Measurements from ENCODE around the gene SLC16A8.
A peak's percentile ranks its signal among the peaks of the same experiment; 100 is the strongest.

DNA sequence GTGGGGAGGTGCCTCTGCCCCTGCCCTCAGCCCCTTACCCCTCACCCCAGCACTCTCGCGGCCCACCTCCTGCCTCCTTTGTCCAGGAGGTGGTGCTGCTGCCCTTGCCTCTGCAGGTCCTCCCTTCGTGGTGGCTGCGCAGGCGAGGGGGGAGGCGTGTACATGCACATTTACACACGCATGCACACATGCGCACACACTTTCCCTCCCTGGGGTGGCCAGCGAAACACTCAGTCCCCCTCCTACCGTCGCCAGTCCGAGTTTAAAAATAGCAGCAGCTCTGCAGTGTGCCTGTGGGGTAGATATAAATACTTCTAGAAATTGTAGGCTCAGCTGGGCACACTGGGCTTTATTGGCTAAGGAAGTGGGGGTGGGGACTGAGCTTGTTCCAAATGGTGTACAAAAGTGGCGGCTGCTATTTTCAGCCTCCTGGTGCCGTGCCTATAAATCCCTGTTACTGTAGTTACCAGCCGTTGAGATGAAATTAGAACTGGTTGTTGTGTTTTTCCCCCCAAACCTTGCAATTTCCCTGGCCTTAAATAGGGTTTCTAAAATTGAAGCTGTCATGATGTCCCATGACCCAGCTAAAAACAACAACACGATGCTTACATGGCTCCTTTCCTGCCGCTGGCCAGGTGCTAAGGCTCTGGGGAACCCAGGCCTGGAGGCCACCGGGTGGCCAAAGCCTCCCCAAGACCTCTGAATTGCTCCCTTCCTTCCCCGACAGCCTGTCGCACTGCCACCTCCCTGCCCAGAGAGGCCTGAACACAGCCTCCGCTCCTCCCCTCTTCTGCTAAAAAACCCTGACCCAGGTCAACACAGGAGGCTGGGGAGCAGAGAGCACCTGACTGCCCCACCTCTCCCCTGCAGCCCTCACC, 14.4 kb downstream of the SLC16A8 start:
- TF ChIP-seq, protein P1, sequence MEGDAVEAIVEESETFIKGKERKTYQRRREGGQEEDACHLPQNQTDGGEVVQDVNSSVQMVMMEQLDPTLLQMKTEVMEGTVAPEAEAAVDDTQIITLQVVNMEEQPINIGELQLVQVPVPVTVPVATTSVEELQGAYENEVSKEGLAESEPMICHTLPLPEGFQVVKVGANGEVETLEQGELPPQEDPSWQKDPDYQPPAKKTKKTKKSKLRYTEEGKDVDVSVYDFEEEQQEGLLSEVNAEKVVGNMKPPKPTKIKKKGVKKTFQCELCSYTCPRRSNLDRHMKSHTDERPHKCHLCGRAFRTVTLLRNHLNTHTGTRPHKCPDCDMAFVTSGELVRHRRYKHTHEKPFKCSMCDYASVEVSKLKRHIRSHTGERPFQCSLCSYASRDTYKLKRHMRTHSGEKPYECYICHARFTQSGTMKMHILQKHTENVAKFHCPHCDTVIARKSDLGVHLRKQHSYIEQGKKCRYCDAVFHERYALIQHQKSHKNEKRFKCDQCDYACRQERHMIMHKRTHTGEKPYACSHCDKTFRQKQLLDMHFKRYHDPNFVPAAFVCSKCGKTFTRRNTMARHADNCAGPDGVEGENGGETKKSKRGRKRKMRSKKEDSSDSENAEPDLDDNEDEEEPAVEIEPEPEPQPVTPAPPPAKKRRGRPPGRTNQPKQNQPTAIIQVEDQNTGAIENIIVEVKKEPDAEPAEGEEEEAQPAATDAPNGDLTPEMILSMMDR (IDR thresholded peaks at IDR 0.05) = peak; percentile 69
- TF ChIP-seq EZH2 (IDR thresholded peaks at IDR 0.05) = no peak
